HCT116 (cell line): ENCODE results near the gene PFDN5.

Experiments used
- EZH2phosphoT487 ChIP-seq: fragments of 200-600 bp; IDR thresholded peaks from 2 replicates; pipeline ENCODE4 v1.6.1; 2018; ENCODE audit warnings: antibody characterized with exemption, borderline replicate concordance
- JUND ChIP-seq: IDR thresholded peaks from 2 replicates; pipeline ENCODE4 v1.6.1; 2012
- POLR2A ChIP-seq: IDR thresholded peaks from 2 replicates; pipeline ENCODE4 v1.7.0; 2011; ENCODE audit warnings: borderline replicate concordance; ENCODE audit not compliant: insufficient read depth, insufficient read length; ENCODE audit errors: extremely low read depth
- YY1 ChIP-seq: IDR thresholded peaks from 2 replicates; pipeline ENCODE4 v1.6.1; 2011; ENCODE audit warnings: low read length, low read depth, moderate library complexity, mild to moderate bottlenecking; ENCODE audit not compliant: insufficient replicate concordance; ENCODE audit errors: extremely low read depth
- TF ChIP-seq, protein P1 (sequence below), 3 experiments: fragments of 200-600 bp in 1 of 3; sonication (generic) in 1 of 3; IDR thresholded peaks in 2 of 3; conservative IDR thresholded peaks in 1 of 3; 2 replicates each; pipeline ENCODE4 v1.5.1; 2012 to 2017; ENCODE audit warnings: low read depth in 2 of 3, low read length in 2 of 3, antibody characterized with exemption in 1 of 3, borderline replicate concordance in 1 of 3, control low read depth in 1 of 3, mild to moderate bottlenecking in 1 of 3, mixed read lengths in 1 of 3, mixed run types in 1 of 3, moderate library complexity in 1 of 3; ENCODE audit not compliant: insufficient read depth in 1 of 3

DNA sequence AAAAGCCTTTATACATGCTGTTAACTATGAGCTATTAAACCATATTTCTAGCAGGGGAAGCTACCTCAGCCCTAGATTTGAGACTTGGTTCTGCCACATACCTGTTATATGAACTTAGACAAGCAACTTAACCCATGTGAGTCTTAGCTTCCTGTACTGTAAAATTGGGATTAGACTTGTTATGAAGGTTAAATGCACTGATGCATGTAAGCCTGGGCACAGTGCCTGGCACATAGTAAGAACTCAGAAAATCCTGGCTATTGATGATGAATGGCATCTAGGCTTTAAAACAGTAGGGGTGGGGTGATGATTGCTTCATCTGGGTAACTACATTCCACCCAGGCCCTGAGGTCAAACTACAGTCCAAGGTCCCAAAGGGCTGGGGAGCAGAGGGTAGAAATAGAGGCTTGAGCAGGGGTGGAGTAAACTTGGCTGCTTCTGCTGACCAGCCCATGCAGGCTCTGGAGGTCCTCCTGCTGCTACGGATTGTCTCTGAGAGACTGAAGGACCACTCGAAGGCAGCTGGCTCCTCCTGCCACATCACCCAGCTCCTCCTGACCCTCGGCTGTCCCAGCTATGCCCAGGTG is 16.0 kb upstream of the PFDN5 start:
- TF ChIP-seq, protein P1, sequence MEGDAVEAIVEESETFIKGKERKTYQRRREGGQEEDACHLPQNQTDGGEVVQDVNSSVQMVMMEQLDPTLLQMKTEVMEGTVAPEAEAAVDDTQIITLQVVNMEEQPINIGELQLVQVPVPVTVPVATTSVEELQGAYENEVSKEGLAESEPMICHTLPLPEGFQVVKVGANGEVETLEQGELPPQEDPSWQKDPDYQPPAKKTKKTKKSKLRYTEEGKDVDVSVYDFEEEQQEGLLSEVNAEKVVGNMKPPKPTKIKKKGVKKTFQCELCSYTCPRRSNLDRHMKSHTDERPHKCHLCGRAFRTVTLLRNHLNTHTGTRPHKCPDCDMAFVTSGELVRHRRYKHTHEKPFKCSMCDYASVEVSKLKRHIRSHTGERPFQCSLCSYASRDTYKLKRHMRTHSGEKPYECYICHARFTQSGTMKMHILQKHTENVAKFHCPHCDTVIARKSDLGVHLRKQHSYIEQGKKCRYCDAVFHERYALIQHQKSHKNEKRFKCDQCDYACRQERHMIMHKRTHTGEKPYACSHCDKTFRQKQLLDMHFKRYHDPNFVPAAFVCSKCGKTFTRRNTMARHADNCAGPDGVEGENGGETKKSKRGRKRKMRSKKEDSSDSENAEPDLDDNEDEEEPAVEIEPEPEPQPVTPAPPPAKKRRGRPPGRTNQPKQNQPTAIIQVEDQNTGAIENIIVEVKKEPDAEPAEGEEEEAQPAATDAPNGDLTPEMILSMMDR (IDR thresholded peaks at IDR 0.05 in 2 of 3, conservative IDR thresholded peaks at IDR 0.05 in 1 of 3; ENCODE audit: borderline replicate concordance in 1 of 3, insufficient read depth in 1 of 3, low read depth in 2 of 3, low read length in 2 of 3): no peak
- TF ChIP-seq JUND (no peak), YY1 (no peak), EZH2phosphoT487 (no peak), POLR2A (no peak)
